DMS153 treated with DMSO at 0.1 percent for 48 hours (cell line): Measurements from ENCODE around the gene NAGPA.
A peak's percentile ranks its signal among the peaks of the same experiment; 100 is the strongest.
"Not testable (repeated sequence)": the region's sequence is repeated elsewhere in the genome, so short reads cannot be mapped to it uniquely, and the experiment has no call there.

Experiments used
- DNase-seq: peaks from one replicate; lab custom pipeline; 2025; ENCODE audit not compliant: unreplicated experiment; lab: John Stamatoyannopoulos, UW

Gene NAGPA

GRCh38 chr16:5062790-5063765, 29.3 kb upstream of the NAGPA start:
- DNase-seq, result peak; percentile 2

- no peak for DNase-seq
Observed at GRCh38 chr16:5062051-5062450, 28.3 kb upstream of the NAGPA start.

GRCh38 chr16:5060073-5060641, 26.4 kb upstream of the NAGPA start:
- no peak for DNase-seq

GRCh38 chr16:5059386-5060072, 25.8 kb upstream of the NAGPA start:
- no peak for DNase-seq

- no peak for DNase-seq
Observed at GRCh38 chr16:5058476-5058875, 24.7 kb upstream of the NAGPA start.

GRCh38 chr16:5056352-5056751, 22.6 kb upstream of the NAGPA start:
- DNase-seq, result no peak

- no peak for DNase-seq
Observed at GRCh38 chr16:5054876-5055865, 21.4 kb upstream of the NAGPA start.

GRCh38 chr16:5046914-5047313, 13.2 kb upstream of the NAGPA start:
- DNase-seq, result no peak

- no peak for DNase-seq
Observed at GRCh38 chr16:5045499-5046115, 11.9 kb upstream of the NAGPA start.

- not testable (repeated sequence) for DNase-seq
Observed at GRCh38 chr16:5044581-5044980, 10.8 kb upstream of the NAGPA start.

GRCh38 chr16:5044011-5044540, 10.3 kb upstream of the NAGPA start:
- DNase-seq, result no peak

- peak; percentile 15 for DNase-seq
Observed at GRCh38 chr16:5042574-5043171, 8.9 kb upstream of the NAGPA start.

GRCh38 chr16:5041600-5042133, 7.9 kb upstream of the NAGPA start:
- DNase-seq, result no peak

GRCh38 chr16:5040451-5040850, 6.7 kb upstream of the NAGPA start:
- no peak for DNase-seq

- DNase-seq, result no peak
Observed at GRCh38 chr16:5036228-5037156, 2.8 kb upstream of the NAGPA start.

- no peak for DNase-seq
Observed at GRCh38 chr16:5035909-5036227, 2.1 kb upstream of the NAGPA start.

GRCh38 chr16:5034167-5034523, 410 bp upstream of the NAGPA start:
- no peak for DNase-seq

- DNase-seq, result no peak
Observed at GRCh38 chr16:5032748-5033167, 977 bp downstream of the NAGPA start.
